ENCODE data around the gene NTSR2. TPM values are rescaled to one million over a fixed set of nuclear protein-coding genes. Genes with fewer than 3 reads are reported as not detected.

Gene NTSR2
- polyA plus RNA-seq, 1 experiment: not detected

DNA sequence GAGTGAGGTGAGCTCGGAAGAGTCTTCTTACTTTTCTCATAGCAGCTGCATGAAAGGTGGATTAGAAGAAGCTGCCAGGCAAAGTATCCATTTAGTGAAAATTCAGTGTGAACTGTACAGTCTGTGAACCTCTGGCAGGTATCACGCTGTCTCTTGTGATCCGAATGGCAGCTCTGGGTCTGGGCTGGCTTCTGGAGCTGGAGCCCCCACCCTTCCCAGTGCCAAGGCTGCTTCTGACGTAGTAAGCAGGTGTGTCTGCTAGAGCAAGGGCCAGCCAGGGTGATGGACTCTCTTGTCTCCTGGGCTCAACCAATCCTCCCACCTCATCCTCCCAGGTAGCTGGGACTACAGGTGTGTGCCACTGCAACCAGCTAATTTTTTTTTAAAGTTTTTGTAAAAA, 14.0 kb upstream of the NTSR2 start:
- Histone ChIP-seq H3K4me3 (ENCODE audit: low read depth, low read length) (no peak overlapping the region), H3K27me3 (ENCODE audit: control insufficient read depth, insufficient read depth, low read length) (peaks cover 15% of the 10 kb centered on the region), H3K36me3 (ENCODE audit: control insufficient read depth, insufficient read depth, low read length) (no peaks in the 10 kb centered on the region)
- no peak for DNase-seq (ENCODE audit: low read depth)
- TF ChIP-seq CTCF (IDR thresholded peaks at IDR 0.05; ENCODE audit: insufficient read depth, low read depth, low read length): no peak
- CTCF ChIA-PET: interaction anchor here (0.6 to 19.9 kb wide), 4 partner anchors 10 to 194 kb away, joined by 3 to 423 read pairs (median 24); no protein-coding TSS in a partner anchor
- POLR2A ChIA-PET: no interaction called here

- no peak overlapping the region for H3K4me3 ChIP-seq (ENCODE audit: low read depth, low read length)
- H3K27me3 ChIP-seq (ENCODE audit: control insufficient read depth, insufficient read depth, low read length): peaks cover 17% of the 10 kb centered on the region
- DNase-seq (ENCODE audit: low read depth): no peak
- H3K36me3 ChIP-seq (ENCODE audit: control insufficient read depth, insufficient read depth, low read length): no peaks in the 10 kb centered on the region
- no peak for TF ChIP-seq CTCF (IDR thresholded peaks at IDR 0.05; ENCODE audit: insufficient read depth, low read depth, low read length)
- CTCF ChIA-PET: interaction anchor here (0.6 to 19.9 kb wide), 4 partner anchors 9 to 194 kb away, joined by 3 to 423 read pairs (median 24); no protein-coding TSS in a partner anchor
- POLR2A ChIA-PET: no interaction called here
These were observed 13.5 kb upstream of the NTSR2 start for GRCh38 chr2:11683476-11683875.

GRCh38 chr2:11682590-11682915, 12.6 kb upstream of the NTSR2 start:
- CTCF ChIA-PET: interaction anchor here (0.6 to 19.9 kb wide), 7 partner anchors 8 to 101 kb away, joined by 3 to 423 read pairs (median 6); no protein-coding TSS in a partner anchor
- DNase-seq (ENCODE audit: low read depth): no peak
- TF ChIP-seq CTCF (IDR thresholded peaks at IDR 0.05; ENCODE audit: insufficient read depth, low read depth, low read length): no peak

GRCh38 chr2:11681722-11682589, 12.0 kb upstream of the NTSR2 start:
- no peaks in the 10 kb centered on the region for H3K36me3 ChIP-seq (ENCODE audit: control insufficient read depth, insufficient read depth, low read length)
- H3K27me3 ChIP-seq (ENCODE audit: control insufficient read depth, insufficient read depth, low read length): peaks cover 21% of the 10 kb centered on the region
- no peak overlapping the region for H3K4me3 ChIP-seq (ENCODE audit: low read depth, low read length)
- peak; percentile 84 for TF ChIP-seq CTCF (IDR thresholded peaks at IDR 0.05; ENCODE audit: insufficient read depth, low read depth, low read length)
- no peak for DNase-seq (ENCODE audit: low read depth)
- ChIA-PET POLR2A (no interaction called here), CTCF (interaction anchor here (0.6 to 19.9 kb wide), 8 partner anchors 8 to 549 kb away, joined by 3 to 423 read pairs (median 5); a partner anchor contains a TSS)

More at GRCh38 chr2:11682590-11682915, 12.6 kb upstream of the NTSR2 start:
- POLR2A ChIA-PET: no interaction called here
- Histone ChIP-seq H3K4me3 (ENCODE audit: low read depth, low read length) (no peak overlapping the region), H3K27me3 (ENCODE audit: control insufficient read depth, insufficient read depth, low read length) (peaks cover 18% of the 10 kb centered on the region), H3K36me3 (ENCODE audit: control insufficient read depth, insufficient read depth, low read length) (no peaks in the 10 kb centered on the region)

DNA sequence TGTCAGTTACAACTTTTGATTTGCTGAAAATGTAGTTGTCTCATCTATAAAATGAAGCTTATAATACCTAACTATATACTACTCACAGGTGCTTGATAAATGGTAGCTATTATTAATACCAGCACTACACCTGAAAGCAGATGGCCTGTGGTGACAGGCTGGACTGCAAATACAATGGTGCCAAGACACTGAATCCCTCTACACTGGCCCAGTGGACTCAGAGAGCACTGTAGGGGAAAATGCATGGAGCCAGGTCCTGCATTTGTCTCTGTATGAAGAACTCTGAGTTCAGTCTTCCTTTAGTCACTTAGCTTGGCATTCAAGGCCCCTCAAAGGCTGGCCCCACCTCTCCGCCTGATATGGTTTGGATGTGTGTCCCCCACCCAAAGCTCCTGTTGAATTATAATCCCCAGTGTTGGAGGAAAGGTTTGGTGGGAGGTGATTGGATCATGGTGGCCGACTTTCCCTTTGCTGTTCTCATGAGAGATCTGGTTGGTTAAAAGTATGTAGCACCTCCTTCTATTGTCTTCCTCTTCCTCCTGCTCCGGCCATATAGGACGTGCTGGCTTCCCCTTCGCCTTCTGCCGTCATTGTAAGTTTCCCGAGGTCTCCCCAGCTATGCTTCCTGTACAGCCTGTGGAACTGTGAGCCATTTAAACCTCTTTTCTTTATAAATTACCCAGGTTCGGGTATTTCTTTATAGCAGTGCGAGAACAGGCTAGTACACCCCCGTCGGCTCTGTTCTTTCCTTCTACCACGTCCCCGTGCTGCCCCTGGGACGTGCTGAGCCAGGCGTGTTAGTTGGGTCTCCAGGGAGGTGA, 11.1 kb upstream of the NTSR2 start:
- CTCF ChIA-PET: interaction anchor here (0.7 to 19.9 kb wide), 9 partner anchors 7 to 548 kb away, joined by 3 to 423 read pairs (median 5); a partner anchor contains a TSS
- no peak for DNase-seq (ENCODE audit: low read depth)
- no peak for TF ChIP-seq CTCF (IDR thresholded peaks at IDR 0.05; ENCODE audit: insufficient read depth, low read depth, low read length)
- peaks cover 25% of the 10 kb centered on the region for H3K27me3 ChIP-seq (ENCODE audit: control insufficient read depth, insufficient read depth, low read length)
- POLR2A ChIA-PET: no interaction called here
- no peaks in the 10 kb centered on the region for H3K36me3 ChIP-seq (ENCODE audit: control insufficient read depth, insufficient read depth, low read length)
- H3K4me3 ChIP-seq (ENCODE audit: low read depth, low read length): no peak overlapping the region

All from BJ (cell line).